SK-N-SH (cell line): Measurements from ENCODE around the gene FAM131C.

Experiments used
- SMC3 ChIP-seq: IDR thresholded peaks from 2 replicates; pipeline ENCODE4 v1.6.1; 2012; ENCODE audit warnings: low read depth, low read length, improper control_type of control experiment
- TAF1 ChIP-seq: IDR thresholded peaks from 2 replicates; pipeline ENCODE4 v1.6.1; 2012; ENCODE audit warnings: low read depth, mild to moderate bottlenecking, low read length, moderate library complexity, borderline replicate concordance
- YY1 ChIP-seq: IDR thresholded peaks from 2 replicates; pipeline ENCODE4 v1.4.0; 2012; ENCODE audit warnings: low read depth, mild to moderate bottlenecking
- TF ChIP-seq, protein P1 (sequence below): fragments of 200-600 bp; sonication (generic); IDR thresholded peaks from 2 replicates; pipeline ENCODE4 v1.6.1; 2017; ENCODE audit warnings: antibody characterized with exemption, mild to moderate bottlenecking, moderate library complexity
- TF ChIP-seq, protein P2 (sequence below): IDR thresholded peaks from 2 replicates; pipeline ENCODE4; 2012

DNA sequence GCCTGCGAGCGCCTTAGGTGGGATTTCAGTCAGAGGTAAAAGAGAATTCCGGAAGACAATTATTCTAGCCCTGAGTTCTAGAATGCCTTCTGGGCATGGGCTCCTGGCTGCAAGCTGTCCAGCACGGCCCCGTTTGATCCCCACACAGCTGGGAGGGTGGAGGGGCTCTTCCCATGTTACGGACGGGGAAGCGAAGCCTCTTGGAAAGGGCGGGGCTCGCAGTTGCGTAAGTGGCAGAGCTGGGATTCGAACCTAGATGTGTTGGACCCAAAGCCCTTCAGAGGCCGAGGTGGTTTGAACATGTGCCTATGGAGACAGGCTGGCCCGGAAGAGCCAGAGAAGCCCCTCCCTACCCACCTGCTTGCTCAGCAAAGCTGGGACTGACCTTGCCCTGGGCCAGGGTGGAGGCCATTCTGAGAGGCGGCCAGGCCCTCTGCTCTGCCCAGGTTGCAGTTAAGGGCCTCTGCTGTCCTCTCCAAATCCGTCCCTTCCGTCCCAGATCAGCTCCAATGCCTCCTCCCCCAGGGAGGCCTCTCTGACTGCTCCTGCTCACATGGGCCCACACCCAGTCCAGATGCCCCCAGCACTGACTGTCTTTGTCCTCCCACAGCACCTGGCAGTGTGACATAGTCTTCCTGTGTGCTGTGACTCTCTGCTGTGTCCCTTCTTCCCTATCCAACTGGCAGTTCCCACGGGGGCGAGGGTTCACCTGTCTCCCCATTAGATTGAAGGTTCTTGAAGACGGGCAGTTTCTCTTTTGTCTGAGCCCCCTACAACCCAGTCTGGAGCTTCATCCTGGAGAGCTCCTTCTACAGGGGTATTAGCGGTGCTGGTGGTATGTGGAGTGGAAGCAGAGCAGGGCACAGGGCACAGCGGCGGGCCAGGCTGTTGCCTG is 54.5 kb downstream of the FAM131C start:
- TF ChIP-seq YY1 (no peak), SMC3 (no peak), TAF1 (no peak)
- TF ChIP-seq, protein P1, sequence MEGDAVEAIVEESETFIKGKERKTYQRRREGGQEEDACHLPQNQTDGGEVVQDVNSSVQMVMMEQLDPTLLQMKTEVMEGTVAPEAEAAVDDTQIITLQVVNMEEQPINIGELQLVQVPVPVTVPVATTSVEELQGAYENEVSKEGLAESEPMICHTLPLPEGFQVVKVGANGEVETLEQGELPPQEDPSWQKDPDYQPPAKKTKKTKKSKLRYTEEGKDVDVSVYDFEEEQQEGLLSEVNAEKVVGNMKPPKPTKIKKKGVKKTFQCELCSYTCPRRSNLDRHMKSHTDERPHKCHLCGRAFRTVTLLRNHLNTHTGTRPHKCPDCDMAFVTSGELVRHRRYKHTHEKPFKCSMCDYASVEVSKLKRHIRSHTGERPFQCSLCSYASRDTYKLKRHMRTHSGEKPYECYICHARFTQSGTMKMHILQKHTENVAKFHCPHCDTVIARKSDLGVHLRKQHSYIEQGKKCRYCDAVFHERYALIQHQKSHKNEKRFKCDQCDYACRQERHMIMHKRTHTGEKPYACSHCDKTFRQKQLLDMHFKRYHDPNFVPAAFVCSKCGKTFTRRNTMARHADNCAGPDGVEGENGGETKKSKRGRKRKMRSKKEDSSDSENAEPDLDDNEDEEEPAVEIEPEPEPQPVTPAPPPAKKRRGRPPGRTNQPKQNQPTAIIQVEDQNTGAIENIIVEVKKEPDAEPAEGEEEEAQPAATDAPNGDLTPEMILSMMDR = no peak
- TF ChIP-seq, protein P2, sequence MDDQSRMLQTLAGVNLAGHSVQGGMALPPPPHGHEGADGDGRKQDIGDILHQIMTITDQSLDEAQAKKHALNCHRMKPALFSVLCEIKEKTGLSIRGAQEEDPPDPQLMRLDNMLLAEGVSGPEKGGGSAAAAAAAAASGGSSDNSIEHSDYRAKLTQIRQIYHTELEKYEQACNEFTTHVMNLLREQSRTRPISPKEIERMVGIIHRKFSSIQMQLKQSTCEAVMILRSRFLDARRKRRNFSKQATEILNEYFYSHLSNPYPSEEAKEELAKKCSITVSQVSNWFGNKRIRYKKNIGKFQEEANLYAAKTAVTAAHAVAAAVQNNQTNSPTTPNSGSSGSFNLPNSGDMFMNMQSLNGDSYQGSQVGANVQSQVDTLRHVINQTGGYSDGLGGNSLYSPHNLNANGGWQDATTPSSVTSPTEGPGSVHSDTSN = no peak
